HG03439 (cell line): ENCODE measurements around the gene HSF4.

Experiments used
- ATAC-seq: cut with Tn5 transposase; IDR thresholded peaks from one replicate; pipeline ENCODE4 v1.9.1; 2021; ENCODE audit warnings: mild to moderate bottlenecking, moderate library complexity; ENCODE audit not compliant: unreplicated experiment

The HSF4 gene

GRCh38 chr16:67183627-67184452 lies 19.3 kb downstream of the HSF4 start, which contains the start of gene MATCAP1:
TSS of gene MATCAP1 (minus strand) at chr16:67183963. CDS start at chr16:67180610, 3,353 bp downstream.
- peak; percentile 82 for ATAC-seq

GRCh38 chr16:67184453-67184994 lies 20.0 kb downstream of the HSF4 start:
- ATAC-seq = peak; percentile 7

- ATAC-seq = no peak
These were observed 20.6 kb downstream of the HSF4 start for GRCh38 chr16:67184995-67185650.

- no peak for ATAC-seq
These were observed 21.1 kb downstream of the HSF4 start for GRCh38 chr16:67185651-67186134.

- no peak for ATAC-seq
These were observed 22.0 kb downstream of the HSF4 start for GRCh38 chr16:67186550-67186950.

- no peak for ATAC-seq
These were observed 22.8 kb downstream of the HSF4 start for GRCh38 chr16:67187175-67187890.

GRCh38 chr16:67188323-67188722 lies 23.8 kb downstream of the HSF4 start:
- ATAC-seq = no peak

GRCh38 chr16:67188798-67189197 lies 24.3 kb downstream of the HSF4 start:
- ATAC-seq = no peak

- no peak for ATAC-seq
These were observed 25.5 kb downstream of the HSF4 start, which contains the start of gene EXOC3L1 for GRCh38 chr16:67190041-67190440. TSS of gene EXOC3L1 (minus strand) at chr16:67190136. CDS start at chr16:67189676, 460 bp downstream.

- ATAC-seq = no peak
These were observed 26.2 kb downstream of the HSF4 start for GRCh38 chr16:67190448-67191399.

- ATAC-seq = peak; percentile 5
These were observed 27.0 kb downstream of the HSF4 start for GRCh38 chr16:67191411-67191994.

- ATAC-seq = peak; percentile 82
These were observed 27.6 kb downstream of the HSF4 start, which contains the start of gene E2F4 for GRCh38 chr16:67191995-67192681. TSS of gene E2F4 (plus strand) at chr16:67192155. CDS start at chr16:67192228, 73 bp downstream.

- ATAC-seq = peak; percentile 6
These were observed 28.3 kb downstream of the HSF4 start for GRCh38 chr16:67192781-67193361.

GRCh38 chr16:67193536-67193935 lies 29.0 kb downstream of the HSF4 start:
- ATAC-seq = no peak

GRCh38 chr16:67194260-67194659 lies 29.7 kb downstream of the HSF4 start:
- no peak for ATAC-seq

- no peak for ATAC-seq
These were observed 31.1 kb downstream of the HSF4 start for GRCh38 chr16:67195676-67196075.

- no peak for ATAC-seq
These were observed 32.3 kb downstream of the HSF4 start for GRCh38 chr16:67196881-67197280.

GRCh38 chr16:67197704-67198103 lies 33.2 kb downstream of the HSF4 start:
- no peak for ATAC-seq
